IMR-90 (cell line): ENCODE measurements around the gene NHSL1. TPM values are rescaled to one million over a fixed set of nuclear protein-coding genes. Genes with fewer than 3 reads are reported as not detected.

ENCODE experiments used
- ATAC-seq: fragments of 200-7000 bp; cut with Tn5 transposase; 2 replicates; pipeline ENCODE4 v1.9.1; 2020; ENCODE audit warnings: low read depth, mild to moderate bottlenecking, moderate library complexity
- BruUV-seq: library from RNA; stranded (reverse); fragments of 400-500 nt; replicated peaks from 2 replicates; lab custom pipeline; 2021; lab: Mats Ljungman, UMichigan
- CTCF ChIA-PET: fragments of 300-600 bp; formaldehyde crosslinking; extraction: SDS; loops from one replicate; lab custom pipeline; 2021; ENCODE audit warnings: antibody characterized with exemption; lab: Yijun Ruan, JAX
- POLR2A ChIA-PET: fragments of 300-600 bp; sonication (Branson Sonifier 250); formaldehyde crosslinking; loops from one replicate; lab custom pipeline; 2022; ENCODE audit warnings: antibody characterized with exemption; ENCODE audit not compliant: unreplicated experiment; lab: Charles Lee
- DNase-seq: peaks from one replicate; pipeline ENCODE4 v3.0.0; 2013
- H2AFZ ChIP-seq: replicated peaks from 2 replicates; pipeline ENCODE3; 2013; ENCODE audit warnings: low read length, mild to moderate bottlenecking; ENCODE audit not compliant: poor library complexity
- H2AK5ac ChIP-seq: 2 replicates; pipeline ENCODE4 v1.6.1; 2013; ENCODE audit warnings: low read depth, low read length, inconsistent platforms
- H2AK9ac ChIP-seq: replicated peaks from 2 replicates; pipeline ENCODE3; 2013; ENCODE audit warnings: mild to moderate bottlenecking, low read depth, low read length, moderate library complexity; ENCODE audit not compliant: poor library complexity
- H2BK120ac ChIP-seq: 2 replicates; pipeline ENCODE4 v1.6.1; 2013; ENCODE audit warnings: low read depth, low read length, inconsistent platforms
- H2BK15ac ChIP-seq: 3 replicates; pipeline ENCODE4 v1.6.1; 2013; ENCODE audit warnings: low read depth, low read length, inconsistent platforms
- H2BK20ac ChIP-seq: 2 replicates; pipeline ENCODE4 v1.6.1; 2013; ENCODE audit warnings: low read depth, mild to moderate bottlenecking, inconsistent platforms, low read length, moderate library complexity
- H2BK5ac ChIP-seq: 2 replicates; pipeline ENCODE4 v1.6.1; 2013; ENCODE audit warnings: mild to moderate bottlenecking, low read depth, low read length, inconsistent platforms; ENCODE audit not compliant: poor library complexity, severe bottlenecking
- H3K14ac ChIP-seq: replicated peaks from 2 replicates; pipeline ENCODE4 v1.6.1; 2013; ENCODE audit warnings: low read depth, low read length, inconsistent platforms
- H3K18ac ChIP-seq: 2 replicates; pipeline ENCODE4 v1.6.1; 2013; ENCODE audit warnings: low read depth, low read length, control low read depth
- H3K23ac ChIP-seq: 2 replicates; pipeline ENCODE4 v1.6.1; 2013; ENCODE audit warnings: low read depth, low read length, inconsistent platforms
- H3K27ac ChIP-seq: 2 replicates; pipeline ENCODE4 v1.5.1; 2013; ENCODE audit warnings: mild to moderate bottlenecking, control low read depth, low read length; ENCODE audit not compliant: insufficient read depth
- H3K27me3 ChIP-seq: 2 replicates; pipeline ENCODE4 v1.6.1; 2013; ENCODE audit warnings: low read length; ENCODE audit not compliant: control insufficient read depth, insufficient read depth
- H3K36me3 ChIP-seq: 2 replicates; pipeline ENCODE4 v1.6.1; 2013; ENCODE audit warnings: low read length, mixed read lengths; ENCODE audit not compliant: control insufficient read depth, insufficient read depth
- H3K4ac ChIP-seq: 2 replicates; pipeline ENCODE4 v1.6.1; 2013; ENCODE audit warnings: low read depth, low read length, inconsistent platforms
- H3K4me1 ChIP-seq: 2 replicates; pipeline ENCODE4 v1.6.1; 2013; ENCODE audit warnings: low read length, mixed read lengths; ENCODE audit not compliant: control insufficient read depth, insufficient read depth
- H3K4me2 ChIP-seq: 2 replicates; pipeline ENCODE4 v1.6.1; 2013; ENCODE audit warnings: low read depth, mild to moderate bottlenecking, control low read depth, low read length, moderate library complexity
- H3K4me3 ChIP-seq: 2 replicates; pipeline ENCODE4 v1.5.1; 2013; ENCODE audit warnings: low read depth, mild to moderate bottlenecking, control low read depth, low read length, moderate library complexity; ENCODE audit not compliant: insufficient read depth
- H3K56ac ChIP-seq: 2 replicates; pipeline ENCODE4 v1.6.1; 2013; ENCODE audit warnings: low read length, inconsistent platforms; ENCODE audit not compliant: insufficient read depth; ENCODE audit errors: extremely low read depth
- H3K79me1 ChIP-seq, 2 experiments: 2 replicates each; pipeline ENCODE4 v1.6.1; 2013; ENCODE audit warnings: low read length in 2 of 2, inconsistent platforms in 1 of 2, low read depth in 1 of 2
- H3K9ac ChIP-seq: 2 replicates; pipeline ENCODE4 v1.6.1; 2013; ENCODE audit warnings: low read depth, low read length, control low read depth
- H3K9me1 ChIP-seq: 2 replicates; pipeline ENCODE4 v1.6.1; 2013; ENCODE audit warnings: low read length, inconsistent platforms; ENCODE audit not compliant: insufficient read depth
- H3K9me3 ChIP-seq: 2 replicates; pipeline ENCODE4 v1.6.1; 2013; ENCODE audit warnings: low read length; ENCODE audit not compliant: control insufficient read depth, insufficient read depth
- H4K20me1 ChIP-seq: 2 replicates; pipeline ENCODE4 v1.6.1; 2013; ENCODE audit warnings: low read length, inconsistent platforms; ENCODE audit not compliant: insufficient read depth
- H4K5ac ChIP-seq: 2 replicates; pipeline ENCODE4 v1.6.1; 2013; ENCODE audit warnings: mild to moderate bottlenecking, low read depth, low read length, control low read depth
- H4K8ac ChIP-seq, 2 experiments: 2 replicates each; pipeline ENCODE4 v1.6.1; 2013; ENCODE audit warnings: low read depth in 2 of 2, low read length in 2 of 2, control low read depth in 1 of 2, inconsistent platforms in 1 of 2
- H4K91ac ChIP-seq: 2 replicates; pipeline ENCODE4 v1.6.1; 2013; ENCODE audit warnings: low read depth, low read length, inconsistent platforms; ENCODE audit not compliant: insufficient read depth
- MXI1 ChIP-seq: IDR thresholded peaks from 2 replicates; pipeline ENCODE4 v1.6.1; 2012; ENCODE audit warnings: low read depth, mild to moderate bottlenecking, low read length, moderate library complexity, borderline replicate concordance
- NFE2L2 ChIP-seq: fragments of 150-350 bp; IDR thresholded peaks from 2 replicates; pipeline ENCODE4 v1.6.1; 2016; ENCODE audit warnings: low read depth, mild to moderate bottlenecking, low read length
- RAD21 ChIP-seq: IDR thresholded peaks from 2 replicates; pipeline ENCODE4 v1.6.1; 2012; ENCODE audit warnings: low read length, improper control_type of control experiment
- RCOR1 ChIP-seq: IDR thresholded peaks from 2 replicates; pipeline ENCODE4 v1.6.1; 2012; ENCODE audit warnings: mild to moderate bottlenecking, low read length, improper control_type of control experiment; ENCODE audit not compliant: insufficient replicate concordance
- RFX5 ChIP-seq: IDR thresholded peaks from 2 replicates; pipeline ENCODE4 v1.8.0; 2012; ENCODE audit warnings: low read depth, mild to moderate bottlenecking, low read length, moderate library complexity
- SMC3 ChIP-seq: fragments of 150-350 bp; IDR thresholded peaks from 2 replicates; pipeline ENCODE4 v1.6.1; 2016; ENCODE audit warnings: low read depth, mild to moderate bottlenecking, antibody characterized with exemption, low read length, moderate library complexity
- WGBS, 2 experiments: methylation state at CpG; one replicate each; pipeline versions ENCODE4 v1.1.5 to v1.1.7; 2013; ENCODE audit warnings: missing lambda C conversion rate in 2 of 2; ENCODE audit not compliant: insufficient read length in 1 of 2; ENCODE audit errors: extremely low coverage in 2 of 2; 5-methylcytosine and 5-hydroxymethylcytosine counted together
- dilution Hi-C: fragments of 300-500 bp; cut with HindIII; formaldehyde crosslinking; loops from one replicate; pipeline ENCODE4 v1.14.3; 2018; ENCODE audit warnings: low sequenced_read_pairs; ENCODE audit not compliant: unreplicated experiment
- in situ Hi-C: fragments of 300-500 bp; cut with MboI; formaldehyde crosslinking; loops from 3 replicates; pipeline ENCODE4 v1.14.3; 2019; ENCODE audit warnings: low sequenced_read_pairs, inconsistent platforms, mixed read lengths
- intact Hi-C: fragments of 100-400 bp; cut with micrococcal nuclease; formaldehyde crosslinking; loops from 2 replicates; pipeline ENCODE4 v1.10.0; 2022
- polyA plus RNA-seq, 3 experiments: library from polyadenylated mRNA; depleted of rRNA; stranded (reverse); fragments of >200 nt; gene quantifications; 2 replicates each; pipeline ENCODE4 v1.2.3, GENCODE V29; 2012; ENCODE audit warnings: low replicate concordance in 1 of 3
- total RNA-seq: library from RNA; depleted of rRNA; stranded (reverse); fragments of >200 nt; gene quantifications from 2 replicates; pipeline ENCODE4 v1.2.3, GENCODE V29; 2012
- TF ChIP-seq, protein P1 (sequence below): fragments of 150-350 bp; IDR thresholded peaks from 2 replicates; pipeline ENCODE4 v1.6.1; 2016; ENCODE audit warnings: low read depth, mild to moderate bottlenecking, low read length, moderate library complexity, borderline replicate concordance
- TF ChIP-seq, protein P2 (sequence below): conservative IDR thresholded peaks from 2 replicates; pipeline ENCODE4 v1.5.1; 2012; ENCODE audit warnings: mild to moderate bottlenecking, low read depth, low read length, improper control_type of control experiment

NHSL1 gene
- total and polyA plus RNA-seq, 2 of the 4 experiments (the other 2 are of a cell fraction), result 5.6 to 7.2 TPM

DNA sequence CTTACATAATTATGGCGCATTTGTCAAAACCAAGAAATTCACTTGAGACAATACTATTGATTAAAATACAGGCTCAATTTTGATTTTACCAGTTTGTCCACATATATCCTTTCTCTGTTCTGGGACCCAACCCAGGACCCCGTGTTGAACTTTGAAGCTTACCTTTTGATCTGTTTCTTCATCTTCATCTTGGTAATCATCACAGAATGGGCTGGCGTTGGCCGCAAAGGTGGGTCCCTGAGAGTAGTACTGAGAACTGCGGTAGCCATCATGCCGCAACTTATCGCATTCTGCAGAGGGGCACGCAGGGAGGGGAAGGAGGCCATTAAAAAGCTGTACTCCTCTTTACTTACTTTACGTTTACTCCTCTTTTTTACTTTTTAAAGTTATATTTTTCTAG, 26.1 kb downstream of the NHSL1 start:
- in situ Hi-C loops (no loop called here), dilution Hi-C loops (no loop called here), intact Hi-C loops (no loop called here)
- H2BK15ac ChIP-seq, result no peak overlapping the region
- no TSS peak for BruUV-seq
- no peak overlapping the region for H2BK120ac ChIP-seq
- no peak overlapping the region for H3K18ac ChIP-seq
- H4K8ac ChIP-seq, result no peak overlapping the region
- H3K9me1 ChIP-seq, result peaks cover 2% of the 10 kb centered on the region; the same call in 1 of the 2 replicates
- DNase-seq (no peak), ATAC-seq (no peak)
- no peaks in the 10 kb centered on the region for H3K27me3 ChIP-seq
- no peak overlapping the region for H3K56ac ChIP-seq
- no peak overlapping the region for H2AK9ac ChIP-seq
- H3K4ac ChIP-seq, result no peak overlapping the region
- H3K14ac ChIP-seq, result no peak overlapping the region
- 80% methylated on average over 1 of the region's 9 CpGs; no CpG with 5 or more reads in 1 of the 2 experiments for WGBS, 2 experiments
- H3K9me3 ChIP-seq, result no peaks in the 10 kb centered on the region
- no peak overlapping the region for H3K4me3 ChIP-seq
- no peaks in the 10 kb centered on the region for H4K20me1 ChIP-seq
- CTCF ChIA-PET, result no interaction called here
- H2BK5ac ChIP-seq, result no peak overlapping the region
- H3K4me1 ChIP-seq, result peaks cover 4% of the 10 kb centered on the region; the same call in 1 of the 2 replicates
- no peak overlapping the region for H2BK20ac ChIP-seq
- no peak overlapping the region for H3K23ac ChIP-seq
- no peak overlapping the region for H3K4me2 ChIP-seq
- no peak overlapping the region for H3K9ac ChIP-seq
- H4K5ac ChIP-seq, result no peak overlapping the region
- no peaks in the 10 kb centered on the region for H3K36me3 ChIP-seq
- TF ChIP-seq, protein P1, sequence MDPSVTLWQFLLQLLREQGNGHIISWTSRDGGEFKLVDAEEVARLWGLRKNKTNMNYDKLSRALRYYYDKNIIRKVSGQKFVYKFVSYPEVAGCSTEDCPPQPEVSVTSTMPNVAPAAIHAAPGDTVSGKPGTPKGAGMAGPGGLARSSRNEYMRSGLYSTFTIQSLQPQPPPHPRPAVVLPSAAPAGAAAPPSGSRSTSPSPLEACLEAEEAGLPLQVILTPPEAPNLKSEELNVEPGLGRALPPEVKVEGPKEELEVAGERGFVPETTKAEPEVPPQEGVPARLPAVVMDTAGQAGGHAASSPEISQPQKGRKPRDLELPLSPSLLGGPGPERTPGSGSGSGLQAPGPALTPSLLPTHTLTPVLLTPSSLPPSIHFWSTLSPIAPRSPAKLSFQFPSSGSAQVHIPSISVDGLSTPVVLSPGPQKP, result no peak
- TF ChIP-seq RFX5 (no peak), NFE2L2 (no peak), SMC3 (no peak), RAD21 (no peak), RCOR1 (no peak), MXI1 (no peak)
- TF ChIP-seq, protein P2, sequence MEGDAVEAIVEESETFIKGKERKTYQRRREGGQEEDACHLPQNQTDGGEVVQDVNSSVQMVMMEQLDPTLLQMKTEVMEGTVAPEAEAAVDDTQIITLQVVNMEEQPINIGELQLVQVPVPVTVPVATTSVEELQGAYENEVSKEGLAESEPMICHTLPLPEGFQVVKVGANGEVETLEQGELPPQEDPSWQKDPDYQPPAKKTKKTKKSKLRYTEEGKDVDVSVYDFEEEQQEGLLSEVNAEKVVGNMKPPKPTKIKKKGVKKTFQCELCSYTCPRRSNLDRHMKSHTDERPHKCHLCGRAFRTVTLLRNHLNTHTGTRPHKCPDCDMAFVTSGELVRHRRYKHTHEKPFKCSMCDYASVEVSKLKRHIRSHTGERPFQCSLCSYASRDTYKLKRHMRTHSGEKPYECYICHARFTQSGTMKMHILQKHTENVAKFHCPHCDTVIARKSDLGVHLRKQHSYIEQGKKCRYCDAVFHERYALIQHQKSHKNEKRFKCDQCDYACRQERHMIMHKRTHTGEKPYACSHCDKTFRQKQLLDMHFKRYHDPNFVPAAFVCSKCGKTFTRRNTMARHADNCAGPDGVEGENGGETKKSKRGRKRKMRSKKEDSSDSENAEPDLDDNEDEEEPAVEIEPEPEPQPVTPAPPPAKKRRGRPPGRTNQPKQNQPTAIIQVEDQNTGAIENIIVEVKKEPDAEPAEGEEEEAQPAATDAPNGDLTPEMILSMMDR, result no peak
- peaks cover 5 to 7% of the 10 kb centered on the region in 2 experiments; a peak in 3 of 4 replicates for H3K79me1 ChIP-seq
- POLR2A ChIA-PET, result no interaction called here
- no peak overlapping the region for H2AFZ ChIP-seq
- no peak overlapping the region for H3K27ac ChIP-seq
- no peak overlapping the region for H4K91ac ChIP-seq
- no peak overlapping the region for H2AK5ac ChIP-seq
